ENCODE measurements around the gene PER3. TPM values are rescaled to one million over a fixed set of nuclear protein-coding genes. Genes with fewer than 3 reads are reported as not detected.

The PER3 gene
- polyA plus RNA-seq, 1 experiment = 13.5 TPM

DNA sequence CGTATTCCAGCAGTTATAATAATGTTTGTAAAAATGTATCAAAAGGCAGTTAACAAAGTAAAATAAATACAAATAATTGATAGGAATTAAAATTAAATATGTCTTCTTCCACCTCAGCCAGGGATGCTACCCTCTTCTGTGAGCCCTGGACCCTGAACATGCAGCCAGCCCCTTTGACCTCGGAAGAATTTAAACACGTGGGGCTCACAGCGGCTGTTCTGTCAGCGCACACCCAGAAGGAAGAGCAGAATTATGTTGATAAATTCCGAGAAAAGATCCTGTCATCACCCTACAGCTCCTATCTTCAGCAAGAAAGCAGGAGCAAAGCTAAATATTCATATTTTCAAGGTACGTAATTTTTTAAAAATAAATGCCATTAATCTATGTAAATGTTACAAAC is 42.3 kb downstream of the PER3 start:
- ChIA-PET CTCF (no interaction called here), POLR2A (no interaction called here)
- TF ChIP-seq, protein P1, sequence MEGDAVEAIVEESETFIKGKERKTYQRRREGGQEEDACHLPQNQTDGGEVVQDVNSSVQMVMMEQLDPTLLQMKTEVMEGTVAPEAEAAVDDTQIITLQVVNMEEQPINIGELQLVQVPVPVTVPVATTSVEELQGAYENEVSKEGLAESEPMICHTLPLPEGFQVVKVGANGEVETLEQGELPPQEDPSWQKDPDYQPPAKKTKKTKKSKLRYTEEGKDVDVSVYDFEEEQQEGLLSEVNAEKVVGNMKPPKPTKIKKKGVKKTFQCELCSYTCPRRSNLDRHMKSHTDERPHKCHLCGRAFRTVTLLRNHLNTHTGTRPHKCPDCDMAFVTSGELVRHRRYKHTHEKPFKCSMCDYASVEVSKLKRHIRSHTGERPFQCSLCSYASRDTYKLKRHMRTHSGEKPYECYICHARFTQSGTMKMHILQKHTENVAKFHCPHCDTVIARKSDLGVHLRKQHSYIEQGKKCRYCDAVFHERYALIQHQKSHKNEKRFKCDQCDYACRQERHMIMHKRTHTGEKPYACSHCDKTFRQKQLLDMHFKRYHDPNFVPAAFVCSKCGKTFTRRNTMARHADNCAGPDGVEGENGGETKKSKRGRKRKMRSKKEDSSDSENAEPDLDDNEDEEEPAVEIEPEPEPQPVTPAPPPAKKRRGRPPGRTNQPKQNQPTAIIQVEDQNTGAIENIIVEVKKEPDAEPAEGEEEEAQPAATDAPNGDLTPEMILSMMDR (IDR thresholded peaks at IDR 0.05; ENCODE audit: insufficient read depth, low read depth, low read length) = no peak
- DNase-seq (ENCODE audit: low read depth) = no peak
- Histone ChIP-seq H3K4me3 (ENCODE audit: low read depth, low read length) (no peak overlapping the region), H3K27me3 (ENCODE audit: control insufficient read depth, insufficient read depth, low read length) (no peaks in the 10 kb centered on the region), H3K36me3 (ENCODE audit: control insufficient read depth, insufficient read depth, low read length) (peaks cover 5% of the 10 kb centered on the region)

DNA sequence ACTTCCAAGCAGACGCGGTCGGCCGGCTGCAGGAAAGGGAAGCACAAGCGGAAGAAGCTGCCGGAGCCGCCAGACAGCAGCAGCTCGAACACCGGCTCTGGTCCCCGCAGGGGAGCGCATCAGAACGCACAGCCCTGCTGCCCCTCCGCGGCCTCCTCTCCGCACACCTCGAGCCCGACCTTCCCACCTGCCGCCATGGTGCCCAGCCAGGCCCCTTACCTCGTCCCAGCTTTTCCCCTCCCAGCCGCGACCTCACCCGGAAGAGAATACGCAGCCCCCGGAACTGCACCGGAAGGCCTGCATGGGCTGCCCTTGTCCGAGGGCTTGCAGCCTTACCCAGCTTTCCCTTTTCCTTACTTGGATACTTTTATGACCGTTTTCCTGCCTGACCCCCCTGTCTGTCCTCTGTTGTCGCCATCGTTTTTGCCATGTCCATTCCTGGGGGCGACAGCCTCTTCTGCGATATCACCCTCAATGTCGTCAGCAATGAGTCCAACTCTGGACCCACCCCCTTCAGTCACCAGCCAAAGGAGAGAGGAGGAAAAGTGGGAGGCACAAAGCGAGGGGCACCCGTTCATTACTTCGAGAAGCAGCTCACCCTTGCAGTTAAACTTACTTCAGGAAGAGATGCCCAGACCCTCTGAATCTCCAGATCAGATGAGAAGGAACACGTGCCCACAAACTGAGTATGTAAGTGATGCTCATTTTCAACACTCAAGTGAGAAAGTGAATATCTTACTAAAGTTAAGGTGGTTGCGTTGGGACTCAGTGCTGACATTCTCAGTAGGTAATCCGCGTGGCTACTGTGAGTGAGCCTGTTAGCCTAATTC is 43.2 kb downstream of the PER3 start:
- CTCF ChIA-PET = no interaction called here
- POLR2A ChIA-PET = no interaction called here
- no peaks in the 10 kb centered on the region for H3K27me3 ChIP-seq (ENCODE audit: control insufficient read depth, insufficient read depth, low read length)
- TF ChIP-seq, protein P1 (IDR thresholded peaks at IDR 0.05; ENCODE audit: insufficient read depth, low read depth, low read length) = no peak
- no peak for DNase-seq (ENCODE audit: low read depth)
- H3K4me3 ChIP-seq (ENCODE audit: low read depth, low read length) = no peak overlapping the region
- H3K36me3 ChIP-seq (ENCODE audit: control insufficient read depth, insufficient read depth, low read length) = peaks cover 5% of the 10 kb centered on the region

DNA sequence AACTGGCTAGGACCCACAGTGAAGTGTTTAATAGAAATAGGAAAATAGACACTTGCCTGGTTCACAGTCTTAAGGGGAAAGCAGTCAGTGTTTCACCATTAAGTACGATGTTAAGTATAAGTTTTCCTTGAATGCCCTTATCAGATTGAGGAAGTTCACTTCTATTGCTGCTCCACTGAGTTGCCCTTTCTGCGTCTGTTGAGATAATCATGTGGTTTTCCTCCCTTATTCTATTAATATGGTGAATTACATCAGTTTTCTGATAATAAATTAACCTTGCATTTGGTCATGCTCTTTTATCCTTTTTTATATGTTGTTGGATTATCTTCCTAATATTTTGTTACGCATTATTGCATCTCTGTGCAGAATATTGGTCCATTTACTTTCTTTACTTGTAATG is 47.4 kb downstream of the PER3 start:
- H3K36me3 ChIP-seq (ENCODE audit: control insufficient read depth, insufficient read depth, low read length) = peaks cover 3% of the 10 kb centered on the region
- DNase-seq (ENCODE audit: low read depth) = no peak
- H3K4me3 ChIP-seq (ENCODE audit: low read depth, low read length) = no peak overlapping the region
- ChIA-PET CTCF (no interaction called here), POLR2A (no interaction called here)
- TF ChIP-seq, protein P1 (IDR thresholded peaks at IDR 0.05; ENCODE audit: insufficient read depth, low read depth, low read length) = no peak
- no peaks in the 10 kb centered on the region for H3K27me3 ChIP-seq (ENCODE audit: control insufficient read depth, insufficient read depth, low read length)

DNA sequence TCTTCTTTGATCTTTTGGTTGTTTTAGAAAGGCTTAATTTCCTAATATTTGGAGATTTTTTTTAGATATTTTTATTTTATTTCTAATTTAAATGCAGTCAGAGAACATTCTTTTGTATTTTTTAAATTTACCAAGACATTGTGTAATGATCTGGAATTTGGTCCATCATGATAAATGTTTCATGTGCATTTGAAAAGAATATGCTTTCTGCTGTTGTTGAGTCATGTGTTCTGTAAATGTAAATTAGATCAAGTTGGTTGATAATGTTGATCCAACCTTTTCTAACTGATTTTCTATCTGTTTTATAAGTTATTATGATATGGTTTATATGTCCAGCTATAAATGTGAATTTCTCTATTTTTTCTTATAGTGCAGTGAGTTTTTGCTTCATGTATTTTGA is 48.9 kb downstream of the PER3 start:
- Histone ChIP-seq H3K4me3 (ENCODE audit: low read depth, low read length) (no peak overlapping the region), H3K36me3 (ENCODE audit: control insufficient read depth, insufficient read depth, low read length) (0 out of 2 replicates have a peak, but pooled peaks cover 1% of the 10 kb centered on the region), H3K27me3 (ENCODE audit: control insufficient read depth, insufficient read depth, low read length) (no peaks in the 10 kb centered on the region)
- ChIA-PET CTCF (interaction anchor here (0.8 kb wide), 1 partner anchor 9 kb away, joined by 3 read pairs; no protein-coding TSS in a partner anchor), POLR2A (no interaction called here)
- no peak for DNase-seq (ENCODE audit: low read depth)
- TF ChIP-seq, protein P1 (IDR thresholded peaks at IDR 0.05; ENCODE audit: insufficient read depth, low read depth, low read length) = no peak

DNA sequence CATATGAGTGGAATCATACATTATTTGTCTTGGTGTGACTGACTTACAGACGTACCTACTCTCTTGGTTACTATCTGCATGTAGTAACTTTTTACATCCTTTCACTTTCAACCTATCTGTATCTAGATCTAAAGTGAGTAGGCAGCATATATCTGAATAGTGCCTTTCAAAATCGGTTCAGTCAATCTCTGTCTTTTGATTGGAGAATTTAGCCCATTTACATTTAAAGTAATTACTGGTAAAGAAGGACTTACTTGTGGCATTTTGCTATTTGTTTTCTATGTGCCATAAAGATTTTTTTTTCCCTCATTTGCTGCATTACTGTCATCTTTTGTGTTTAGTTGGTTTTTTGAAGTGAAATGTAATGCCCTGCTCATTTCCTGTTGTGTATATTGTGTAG is 54.6 kb downstream of the PER3 start:
- ChIA-PET POLR2A (no interaction called here), CTCF (no interaction called here)
- no peak for DNase-seq (ENCODE audit: low read depth)
- Histone ChIP-seq H3K4me3 (ENCODE audit: low read depth, low read length) (no peak overlapping the region), H3K36me3 (ENCODE audit: control insufficient read depth, insufficient read depth, low read length) (no peaks in the 10 kb centered on the region), H3K27me3 (ENCODE audit: control insufficient read depth, insufficient read depth, low read length) (no peaks in the 10 kb centered on the region)
- TF ChIP-seq, protein P1 (IDR thresholded peaks at IDR 0.05; ENCODE audit: insufficient read depth, low read depth, low read length) = no peak

All from BJ (cell line).